K562 (cell line): Measurements from ENCODE around the gene ZNF837. TPM values are rescaled to one million over a fixed set of nuclear protein-coding genes. Genes with fewer than 3 reads are reported as not detected.

Source experiments
- BRCA1 ChIP-seq, 2 experiments: fragments of 450-650 bp in 1 of 2; sonication (generic) in 1 of 2; formaldehyde crosslinking in 1 of 2; IDR thresholded peaks; 2 replicates each; pipeline versions ENCODE4 v1.5.0 to v1.6.1; 2017 to 2020; ENCODE audit warnings: mild to moderate bottlenecking in 1 of 2, missing genetic modification reagents in 1 of 2
- CC2D1A ChIP-seq: fragments of 450-650 bp; IDR thresholded peaks from 2 replicates; pipeline ENCODE4 v1.6.1; 2017; ENCODE audit warnings: mild to moderate bottlenecking
- HLTF ChIP-seq: fragments of 450-650 bp; IDR thresholded peaks from 2 replicates; pipeline ENCODE4 v1.6.1; 2016
- KDM5B ChIP-seq: fragments of 200-600 bp; sonication (generic); IDR thresholded peaks from 2 replicates; pipeline ENCODE4 v1.6.1; 2012; ENCODE audit warnings: low read depth, mild to moderate bottlenecking, moderate library complexity, low read length, control low read depth, inconsistent platforms; ENCODE audit not compliant: insufficient replicate concordance
- POLR2A ChIP-seq: fragments of 450-650 bp; conservative IDR thresholded peaks from 2 replicates; pipeline ENCODE4 v1.6.1; 2016
- RBM25 ChIP-seq: fragments of 200-400 bp; formaldehyde crosslinking; IDR thresholded peaks from 2 replicates; pipeline ENCODE4 v1.6.1; 2018; ENCODE audit warnings: low read length, low read depth, moderate library complexity; ENCODE audit not compliant: severe bottlenecking
- RNF219 ChIP-seq: fragments of 250-450 bp; sonication (Bioruptor Pico); IDR thresholded peaks from 2 replicates; pipeline ENCODE4 v1.5.0; 2022; ENCODE audit warnings: mild to moderate bottlenecking
- SMAD1 ChIP-seq: fragments of 150-350 bp; IDR thresholded peaks from 2 replicates; pipeline ENCODE4 v1.6.1; 2014; ENCODE audit warnings: low read length, low read depth; ENCODE audit not compliant: partially characterized antibody
- TEAD2 ChIP-seq: fragments of 450-650 bp; IDR thresholded peaks from 2 replicates; pipeline ENCODE4 v1.6.1; 2016; ENCODE audit warnings: missing genetic modification characterization, control low read depth, missing compliant biosample characterization
- ZBTB43 ChIP-seq: sonication (generic); formaldehyde crosslinking; IDR thresholded peaks from 2 replicates; pipeline ENCODE4 v1.8.0; 2023; ENCODE audit warnings: mild to moderate bottlenecking, missing genetic modification reagents
- ZNF134 ChIP-seq: fragments of 250-450 bp; sonication (Bioruptor Pico); conservative IDR thresholded peaks from 2 replicates; pipeline ENCODE4 v1.4.0; 2020
- ZNF561 ChIP-seq: fragments of 450-650 bp; formaldehyde crosslinking; conservative IDR thresholded peaks from 2 replicates; pipeline ENCODE4 v1.4.0; 2020; ENCODE audit warnings: mild to moderate bottlenecking, moderate library complexity
- ZNF699 ChIP-seq: fragments of 250-450 bp; sonication (Bioruptor Pico); IDR thresholded peaks from 2 replicates; pipeline ENCODE4 v1.8.0; 2021; ENCODE audit warnings: mild to moderate bottlenecking, moderate library complexity; ENCODE audit not compliant: insufficient replicate concordance
- ZNF766 ChIP-seq: fragments of 200-800 bp; sonication (Bioruptor generic); conservative IDR thresholded peaks from 2 replicates; pipeline ENCODE4 v1.6.1; 2016; ENCODE audit warnings: missing genetic modification characterization, missing compliant biosample characterization
- polyA plus RNA-seq, 8 experiments: library from polyadenylated mRNA; depleted of rRNA in 4 of 8; stranded (reverse) in 5 of 8; unstranded in 3 of 8; fragments of >200 nt; fragmentation: Nextera tagmentation in 2 of 8; fragmentation: Illumina TruSeq in 1 of 8; extraction: Ambion mirVana in 2 of 8; extraction: Trizol in 1 of 8; gene quantifications; 2 replicates each; pipeline versions ENCODE4 v1.2.1 to v1.2.3, GENCODE V29; 2011 to 2014; ENCODE audit warnings: inconsistent platforms in 1 of 8, missing spikeins in 1 of 8
- total RNA-seq, 7 experiments: library from RNA; depleted of rRNA in 6 of 7; stranded (reverse); fragments of >200 nt in 6 of 7; fragmentation: Illumina TruSeq in 2 of 7; extraction: Trizol in 2 of 7; gene quantifications; 2 replicates each; pipeline versions ENCODE4 v1.2.1 to v1.2.3, GENCODE V29; 2011 to 2021; ENCODE audit warnings: low replicate concordance in 1 of 7
- TF ChIP-seq, protein P1 (sequence below): fragments of 250-450 bp; sonication (Bioruptor Pico); IDR thresholded peaks from 2 replicates; pipeline ENCODE4 v1.4.0; 2020; ENCODE audit warnings: mild to moderate bottlenecking, moderate library complexity, borderline replicate concordance
- TF ChIP-seq, protein P2 (sequence below): fragments of 450-650 bp; IDR thresholded peaks from 2 replicates; pipeline ENCODE4 v1.7.1; 2018; ENCODE audit warnings: mild to moderate bottlenecking, low read depth; ENCODE audit not compliant: partially characterized antibody
- TF ChIP-seq, protein P3 (sequence below): sonication (generic); formaldehyde crosslinking; IDR thresholded peaks from 2 replicates; pipeline ENCODE4 v1.8.0; 2022; ENCODE audit warnings: mild to moderate bottlenecking, missing genetic modification reagents

Gene ZNF837
- total and polyA plus RNA-seq, 9 of the 15 experiments (the other 6 are each of a cell fraction or from before 2014, with no cell fraction given), result 0.11 to 2.1 (median 0.57) TPM; not detected in 4

- TF ChIP-seq RNF219 (CRISPR knock-in tag) (no peak), ZBTB43 (CRISPR knock-in tag) (no peak), RBM25 (no peak), SMAD1 (no peak), ZNF766 (no peak), HLTF (peak; percentile 85; the same call in 1 of the 2 replicates), ZNF134 (CRISPR knock-in tag) (no peak), BRCA1 (IDR thresholded peaks at IDR 0.05) (no peak), BRCA1 (CRISPR knock-in tag; IDR thresholded peaks at IDR 0.05) (no peak), CC2D1A (no peak), ZNF561 (CRISPR knock-in tag) (no peak), TEAD2 (tag) (no peak), KDM5B (no peak), ZNF699 (CRISPR knock-in tag) (no peak), POLR2A (no peak)
- TF ChIP-seq, protein P1, sequence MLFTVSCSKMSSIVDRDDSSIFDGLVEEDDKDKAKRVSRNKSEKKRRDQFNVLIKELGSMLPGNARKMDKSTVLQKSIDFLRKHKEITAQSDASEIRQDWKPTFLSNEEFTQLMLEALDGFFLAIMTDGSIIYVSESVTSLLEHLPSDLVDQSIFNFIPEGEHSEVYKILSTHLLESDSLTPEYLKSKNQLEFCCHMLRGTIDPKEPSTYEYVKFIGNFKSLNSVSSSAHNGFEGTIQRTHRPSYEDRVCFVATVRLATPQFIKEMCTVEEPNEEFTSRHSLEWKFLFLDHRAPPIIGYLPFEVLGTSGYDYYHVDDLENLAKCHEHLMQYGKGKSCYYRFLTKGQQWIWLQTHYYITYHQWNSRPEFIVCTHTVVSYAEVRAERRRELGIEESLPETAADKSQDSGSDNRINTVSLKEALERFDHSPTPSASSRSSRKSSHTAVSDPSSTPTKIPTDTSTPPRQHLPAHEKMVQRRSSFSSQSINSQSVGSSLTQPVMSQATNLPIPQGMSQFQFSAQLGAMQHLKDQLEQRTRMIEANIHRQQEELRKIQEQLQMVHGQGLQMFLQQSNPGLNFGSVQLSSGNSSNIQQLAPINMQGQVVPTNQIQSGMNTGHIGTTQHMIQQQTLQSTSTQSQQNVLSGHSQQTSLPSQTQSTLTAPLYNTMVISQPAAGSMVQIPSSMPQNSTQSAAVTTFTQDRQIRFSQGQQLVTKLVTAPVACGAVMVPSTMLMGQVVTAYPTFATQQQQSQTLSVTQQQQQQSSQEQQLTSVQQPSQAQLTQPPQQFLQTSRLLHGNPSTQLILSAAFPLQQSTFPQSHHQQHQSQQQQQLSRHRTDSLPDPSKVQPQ, result no peak
- TF ChIP-seq, protein P2, sequence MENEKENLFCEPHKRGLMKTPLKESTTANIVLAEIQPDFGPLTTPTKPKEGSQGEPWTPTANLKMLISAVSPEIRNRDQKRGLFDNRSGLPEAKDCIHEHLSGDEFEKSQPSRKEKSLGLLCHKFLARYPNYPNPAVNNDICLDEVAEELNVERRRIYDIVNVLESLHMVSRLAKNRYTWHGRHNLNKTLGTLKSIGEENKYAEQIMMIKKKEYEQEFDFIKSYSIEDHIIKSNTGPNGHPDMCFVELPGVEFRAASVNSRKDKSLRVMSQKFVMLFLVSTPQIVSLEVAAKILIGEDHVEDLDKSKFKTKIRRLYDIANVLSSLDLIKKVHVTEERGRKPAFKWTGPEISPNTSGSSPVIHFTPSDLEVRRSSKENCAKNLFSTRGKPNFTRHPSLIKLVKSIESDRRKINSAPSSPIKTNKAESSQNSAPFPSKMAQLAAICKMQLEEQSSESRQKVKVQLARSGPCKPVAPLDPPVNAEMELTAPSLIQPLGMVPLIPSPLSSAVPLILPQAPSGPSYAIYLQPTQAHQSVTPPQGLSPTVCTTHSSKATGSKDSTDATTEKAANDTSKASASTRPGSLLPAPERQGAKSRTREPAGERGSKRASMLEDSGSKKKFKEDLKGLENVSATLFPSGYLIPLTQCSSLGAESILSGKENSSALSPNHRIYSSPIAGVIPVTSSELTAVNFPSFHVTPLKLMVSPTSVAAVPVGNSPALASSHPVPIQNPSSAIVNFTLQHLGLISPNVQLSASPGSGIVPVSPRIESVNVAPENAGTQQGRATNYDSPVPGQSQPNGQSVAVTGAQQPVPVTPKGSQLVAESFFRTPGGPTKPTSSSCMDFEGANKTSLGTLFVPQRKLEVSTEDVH, result no peak
- TF ChIP-seq, protein P3, sequence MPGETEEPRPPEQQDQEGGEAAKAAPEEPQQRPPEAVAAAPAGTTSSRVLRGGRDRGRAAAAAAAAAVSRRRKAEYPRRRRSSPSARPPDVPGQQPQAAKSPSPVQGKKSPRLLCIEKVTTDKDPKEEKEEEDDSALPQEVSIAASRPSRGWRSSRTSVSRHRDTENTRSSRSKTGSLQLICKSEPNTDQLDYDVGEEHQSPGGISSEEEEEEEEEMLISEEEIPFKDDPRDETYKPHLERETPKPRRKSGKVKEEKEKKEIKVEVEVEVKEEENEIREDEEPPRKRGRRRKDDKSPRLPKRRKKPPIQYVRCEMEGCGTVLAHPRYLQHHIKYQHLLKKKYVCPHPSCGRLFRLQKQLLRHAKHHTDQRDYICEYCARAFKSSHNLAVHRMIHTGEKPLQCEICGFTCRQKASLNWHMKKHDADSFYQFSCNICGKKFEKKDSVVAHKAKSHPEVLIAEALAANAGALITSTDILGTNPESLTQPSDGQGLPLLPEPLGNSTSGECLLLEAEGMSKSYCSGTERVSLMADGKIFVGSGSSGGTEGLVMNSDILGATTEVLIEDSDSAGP, result no peak
Measured at GRCh38 chr19:58381460-58382212, 806 bp upstream of the ZNF837 start (continued).
